ENCODE results near the gene SPRR2F.
"Not testable (repeated sequence)": the region's sequence is repeated elsewhere in the genome, so short reads cannot be mapped to it uniquely, and the experiment has no call there.

SPRR2F gene

GRCh38 chr1:153113416-153113815 lies at the start of gene SPRR2F:
Gene SPRR2F (minus strand): TSS chr1:153113516. CDS start chr1:153112733, 783 bp downstream.
- no peak for DNase-seq

- DNase-seq, result no peak
These were observed 42.2 kb upstream of the SPRR2F start for GRCh38 chr1:153155541-153155940.

GRCh38 chr1:153152481-153152880 lies 39.2 kb upstream of the SPRR2F start:
- DNase-seq, result no peak

- DNase-seq, result no peak
These were observed 37.5 kb upstream of the SPRR2F start, which contains the start of gene SPRR2G for GRCh38 chr1:153150846-153151245. Gene SPRR2G (minus strand): TSS chr1:153150890. CDS start chr1:153150110, 780 bp downstream.

GRCh38 chr1:153141377-153141776 lies 28.1 kb upstream of the SPRR2F start:
- DNase-seq, result no peak

- no peak for DNase-seq
These were observed 27.2 kb upstream of the SPRR2F start for GRCh38 chr1:153140484-153140883.

- DNase-seq, result no peak
These were observed 20.4 kb upstream of the SPRR2F start for GRCh38 chr1:153133743-153134142.

GRCh38 chr1:153133267-153133666 lies 20.0 kb upstream of the SPRR2F start:
- DNase-seq, result no peak

- DNase-seq, result not testable (repeated sequence)
These were observed 15.4 kb upstream of the SPRR2F start for GRCh38 chr1:153128688-153129087.

- DNase-seq, result no peak
These were observed 14.0 kb upstream of the SPRR2F start for GRCh38 chr1:153127296-153127695.

- DNase-seq, result no peak
These were observed 12.2 kb upstream of the SPRR2F start for GRCh38 chr1:153125536-153125935.

- not testable (repeated sequence) for DNase-seq
These were observed 10.5 kb upstream of the SPRR2F start for GRCh38 chr1:153123793-153124192.

GRCh38 chr1:153122831-153123421 lies 9.6 kb upstream of the SPRR2F start:
- no peak for DNase-seq

GRCh38 chr1:153120945-153121344 lies 7.6 kb upstream of the SPRR2F start:
- no peak for DNase-seq

- no peak for DNase-seq
These were observed 6.2 kb upstream of the SPRR2F start for GRCh38 chr1:153119491-153119971.

- not testable (repeated sequence) for DNase-seq
These were observed 1.9 kb upstream of the SPRR2F start for GRCh38 chr1:153115264-153115663.

GRCh38 chr1:153112454-153112853 lies 862 bp downstream of the SPRR2F start:
- not testable (repeated sequence) for DNase-seq

GRCh38 chr1:153100245-153100644 lies 13.1 kb downstream of the SPRR2F start:
- no peak for DNase-seq

- DNase-seq, result no peak
These were observed 13.8 kb downstream of the SPRR2F start for GRCh38 chr1:153099461-153100045.

GRCh38 chr1:153095764-153096163 lies 17.6 kb downstream of the SPRR2F start:
- DNase-seq, result no peak

- no peak for DNase-seq
These were observed 18.9 kb downstream of the SPRR2F start, which contains the start of gene SPRR2E for GRCh38 chr1:153094426-153094825. Gene SPRR2E (minus strand): TSS chr1:153094526. CDS start chr1:153093751, 775 bp downstream.

GRCh38 chr1:153087652-153088051 lies 25.7 kb downstream of the SPRR2F start:
- no peak for DNase-seq

GRCh38 chr1:153081736-153082135 lies 31.6 kb downstream of the SPRR2F start:
- DNase-seq, result no peak

Measured in amygdala (tissue), 56 donors.